NCI-H82 treated with DMSO at 0.1 percent for 48 hours (cell line): ENCODE data around the gene SHC2.
"Not testable (repeated sequence)": the region's sequence is repeated elsewhere in the genome, so short reads cannot be mapped to it uniquely, and the experiment has no call there.

Experiments
- DNase-seq: peaks from one replicate; lab custom pipeline; 2025; ENCODE audit not compliant: unreplicated experiment; lab: John Stamatoyannopoulos, UW

The SHC2 gene

GRCh38 chr19:391207-391557, 69.7 kb downstream of the SHC2 start:
- DNase-seq, result no peak

GRCh38 chr19:390386-391206, 70.2 kb downstream of the SHC2 start:
- DNase-seq, result no peak

- DNase-seq, result no peak
Measured at GRCh38 chr19:389935-390289, 70.9 kb downstream of the SHC2 start.

- DNase-seq, result no peak
Measured at GRCh38 chr19:389255-389934, 71.4 kb downstream of the SHC2 start.

- no peak for DNase-seq
Measured at GRCh38 chr19:388691-389090, 72.1 kb downstream of the SHC2 start.

- no peak for DNase-seq
Measured at GRCh38 chr19:387777-388176, 73.1 kb downstream of the SHC2 start.

GRCh38 chr19:386632-387301, 74.1 kb downstream of the SHC2 start:
- peak; percentile 19 for DNase-seq

- not testable (repeated sequence) for DNase-seq
Measured at GRCh38 chr19:386189-386588, 74.6 kb downstream of the SHC2 start.

- peak; percentile 80 for DNase-seq
Measured at GRCh38 chr19:384799-385169, 76.0 kb downstream of the SHC2 start.

- peak; percentile 38 for DNase-seq
Measured at GRCh38 chr19:383922-384798, 76.7 kb downstream of the SHC2 start.

- DNase-seq, result no peak
Measured at GRCh38 chr19:383040-383439, 77.8 kb downstream of the SHC2 start.

- not testable (repeated sequence) for DNase-seq
Measured at GRCh38 chr19:382578-382977, 78.3 kb downstream of the SHC2 start.

- DNase-seq, result not testable (repeated sequence)
Measured at GRCh38 chr19:381901-382300, 78.9 kb downstream of the SHC2 start.

- DNase-seq, result not testable (repeated sequence)
Measured at GRCh38 chr19:380618-381219, 80.1 kb downstream of the SHC2 start.

GRCh38 chr19:379796-380195, 81.0 kb downstream of the SHC2 start:
- DNase-seq, result no peak

GRCh38 chr19:378706-379105, 82.1 kb downstream of the SHC2 start:
- DNase-seq, result no peak

GRCh38 chr19:377801-378581, 82.8 kb downstream of the SHC2 start:
- no peak for DNase-seq

GRCh38 chr19:376111-376470, 84.7 kb downstream of the SHC2 start:
- DNase-seq, result no peak

GRCh38 chr19:375395-376110, 85.3 kb downstream of the SHC2 start:
- no peak for DNase-seq

- no peak for DNase-seq
Measured at GRCh38 chr19:374886-375235, 86.0 kb downstream of the SHC2 start.
